CD4-positive, alpha-beta T cell (primary cell): ENCODE results near the gene WBP2NL. TPM values are rescaled to one million over a fixed set of nuclear protein-coding genes. Genes with fewer than 3 reads are reported as not detected.

Experiments
- ATAC-seq: fragments of 200-7000 bp; cut with Tn5 transposase; one replicate; pipeline ENCODE4 v1.10.0; 2022; ENCODE audit warnings: mild to moderate bottlenecking; ENCODE audit not compliant: poor library complexity
- CTCF ChIA-PET: fragments of 350-600 bp; sonication (Branson Sonifier 250); formaldehyde crosslinking; loops from one replicate; lab custom pipeline; 2021; ENCODE audit warnings: antibody characterized with exemption, inconsistent platforms; lab: Charles Lee
- POLR2A ChIA-PET: fragments of 350-600 bp; sonication (Branson Sonifier 250); formaldehyde crosslinking; loops from one replicate; lab custom pipeline; 2021; ENCODE audit warnings: antibody characterized with exemption, inconsistent platforms; lab: Charles Lee
- DNase-seq, 14 experiments: peaks; one replicate each; pipeline ENCODE4 v3.0.0-alpha.2; 2013 to 2020; ENCODE audit warnings: mixed read lengths in 2 of 14
- H3K27ac ChIP-seq, 2 donors: one replicate each; pipeline versions ENCODE4 v1.5.1 to v1.7.0; 2013; ENCODE audit warnings: low read length in 2 of 2, low read depth in 1 of 2, mild to moderate bottlenecking in 1 of 2
- H3K27me3 ChIP-seq, 2 experiments: 1 replicate in 1 of 2; 2 replicates in 1 of 2; pipeline versions ENCODE4 v1.6.1 to v1.7.0; 2013; ENCODE audit warnings: low read length in 2 of 2, control low read depth in 1 of 2, mild to moderate bottlenecking in 1 of 2, moderate library complexity in 1 of 2; ENCODE audit not compliant: insufficient read depth in 2 of 2, control insufficient read depth in 1 of 2
- H3K36me3 ChIP-seq: one replicate; pipeline ENCODE4 v1.6.1; 2013; ENCODE audit warnings: low read length, control low read depth; ENCODE audit not compliant: insufficient read depth
- H3K4me1 ChIP-seq: one replicate; pipeline ENCODE4 v1.6.1; 2013; ENCODE audit warnings: low read length, control low read depth; ENCODE audit not compliant: insufficient read depth
- H3K4me3 ChIP-seq: one replicate; pipeline ENCODE4 v1.5.1; 2013; ENCODE audit warnings: mild to moderate bottlenecking, low read length, moderate library complexity
- H3K9me3 ChIP-seq, 2 experiments: 1 replicate in 1 of 2; 2 replicates in 1 of 2; pipeline versions ENCODE4 v1.6.1 to v1.7.0; 2013; ENCODE audit warnings: low read length in 2 of 2, mild to moderate bottlenecking in 2 of 2, control low read depth in 1 of 2, moderate library complexity in 1 of 2; ENCODE audit not compliant: control insufficient read depth in 1 of 2, insufficient read depth in 1 of 2
- H3K27ac Mint-ChIP-seq: one replicate; pipeline ENCODE4 v1.8.0; 2020; ENCODE audit warnings: mixed read lengths
- H3K27me3 Mint-ChIP-seq: one replicate; pipeline ENCODE4 v1.8.0; 2021; ENCODE audit warnings: mixed read lengths
- H3K36me3 Mint-ChIP-seq: one replicate; pipeline ENCODE4 v1.8.0; 2021; ENCODE audit warnings: low read depth, mixed read lengths
- H3K4me1 Mint-ChIP-seq: one replicate; pipeline ENCODE4 v1.8.0; 2021; ENCODE audit warnings: low read depth, mixed read lengths
- H3K4me3 Mint-ChIP-seq: one replicate; pipeline ENCODE4 v1.8.0; 2020; ENCODE audit warnings: mild to moderate bottlenecking, mixed read lengths
- H3K9me3 Mint-ChIP-seq: one replicate; pipeline ENCODE4 v1.8.0; 2020; ENCODE audit warnings: mixed read lengths
- intact Hi-C, 2 experiments: fragments of 100-400 bp; cut with DNase I in 1 of 2; cut with micrococcal nuclease in 1 of 2; formaldehyde crosslinking; loops; one replicate each; pipeline versions ENCODE4 v1.15.1 to v1.9.0; 2023 to 2025; cut with DNase I, micrococcal nuclease
- total RNA-seq, 174 experiments: library from RNA in 2 of 174; stranded (reverse) in 2 of 174; gene quantifications; one replicate each; pipeline ENCODE4 v1.2.3 and lab custom pipeline; 2021 to 2026
- TF ChIP-seq, protein P1 (sequence below): fragments of 200-600 bp; IDR thresholded peaks from one replicate; pipeline ENCODE4 v1.8.0; 2022; ENCODE audit warnings: antibody characterized with exemption, mild to moderate bottlenecking

Gene WBP2NL
- total RNA-seq, 2 experiments from 2014 or later = 0.38 to 1.7 TPM

DNA sequence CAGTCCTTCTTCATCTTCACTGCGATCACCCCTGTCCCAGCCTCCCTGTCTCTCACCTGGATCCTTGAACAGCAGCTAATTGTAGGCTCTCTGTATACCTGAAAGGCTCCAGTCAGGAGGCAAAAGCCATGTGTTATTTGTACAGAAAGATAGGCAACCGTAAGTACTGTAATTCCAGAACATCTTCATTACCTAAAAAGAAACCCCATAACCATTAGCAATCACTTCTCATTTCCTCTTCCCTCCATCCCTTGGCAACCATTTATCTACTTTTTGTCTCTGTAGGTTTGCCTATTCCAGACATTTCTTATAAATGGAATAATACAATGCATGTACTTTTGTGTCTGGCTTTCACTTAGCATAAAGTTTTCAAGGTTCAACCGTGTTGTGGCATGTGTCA lies 54.2 kb downstream of the WBP2NL start:
- TF ChIP-seq, protein P1, sequence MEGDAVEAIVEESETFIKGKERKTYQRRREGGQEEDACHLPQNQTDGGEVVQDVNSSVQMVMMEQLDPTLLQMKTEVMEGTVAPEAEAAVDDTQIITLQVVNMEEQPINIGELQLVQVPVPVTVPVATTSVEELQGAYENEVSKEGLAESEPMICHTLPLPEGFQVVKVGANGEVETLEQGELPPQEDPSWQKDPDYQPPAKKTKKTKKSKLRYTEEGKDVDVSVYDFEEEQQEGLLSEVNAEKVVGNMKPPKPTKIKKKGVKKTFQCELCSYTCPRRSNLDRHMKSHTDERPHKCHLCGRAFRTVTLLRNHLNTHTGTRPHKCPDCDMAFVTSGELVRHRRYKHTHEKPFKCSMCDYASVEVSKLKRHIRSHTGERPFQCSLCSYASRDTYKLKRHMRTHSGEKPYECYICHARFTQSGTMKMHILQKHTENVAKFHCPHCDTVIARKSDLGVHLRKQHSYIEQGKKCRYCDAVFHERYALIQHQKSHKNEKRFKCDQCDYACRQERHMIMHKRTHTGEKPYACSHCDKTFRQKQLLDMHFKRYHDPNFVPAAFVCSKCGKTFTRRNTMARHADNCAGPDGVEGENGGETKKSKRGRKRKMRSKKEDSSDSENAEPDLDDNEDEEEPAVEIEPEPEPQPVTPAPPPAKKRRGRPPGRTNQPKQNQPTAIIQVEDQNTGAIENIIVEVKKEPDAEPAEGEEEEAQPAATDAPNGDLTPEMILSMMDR = no peak
- Mint-ChIP-seq H3K27ac (no peak overlapping the region), H3K4me1 (no peaks in the 10 kb centered on the region), H3K36me3 (peaks cover 8% of the 10 kb centered on the region), H3K27me3 (no peaks in the 10 kb centered on the region), H3K4me3 (no peak overlapping the region), H3K9me3 (peaks cover 8% of the 10 kb centered on the region)
- ATAC-seq (no peak), DNase-seq (no peak)
- CTCF ChIA-PET = interaction anchor here (0.6 kb wide), 1 partner anchor 158 kb away, joined by 4 read pairs; no protein-coding TSS in a partner anchor
- Histone ChIP-seq H3K27me3 (no peaks in the 10 kb centered on the region), H3K4me1 (no peaks in the 10 kb centered on the region), H3K9me3 (peaks cover 0 to 11% of the 10 kb centered on the region in 2 experiments), H3K4me3 (no peak overlapping the region), H3K27ac (no peak overlapping the region), H3K36me3 (no peaks in the 10 kb centered on the region)
- intact Hi-C loops = loop anchor here in 1 of 2 experiments (1.0 kb wide), 1 partner anchor 22 kb away; no protein-coding TSS in a partner anchor
- POLR2A ChIA-PET = no interaction called here

GRCh38 chr22:42056757-42057511 lies 58.3 kb downstream of the WBP2NL start:
- Histone ChIP-seq H3K4me1 (no peaks in the 10 kb centered on the region), H3K4me3 (no peak overlapping the region), H3K27me3 (no peaks in the 10 kb centered on the region), H3K27ac (no peak overlapping the region), H3K36me3 (peaks cover 30% of the 10 kb centered on the region), H3K9me3 (peaks cover 3 to 11% of the 10 kb centered on the region in 2 experiments)
- Mint-ChIP-seq H3K4me1 (no peaks in the 10 kb centered on the region), H3K27ac (no peak overlapping the region), H3K36me3 (peaks cover 40% of the 10 kb centered on the region), H3K4me3 (no peak overlapping the region), H3K27me3 (no peaks in the 10 kb centered on the region), H3K9me3 (peaks cover 8% of the 10 kb centered on the region)
- CTCF ChIA-PET = no interaction called here
- POLR2A ChIA-PET = interaction anchor here (0.6 to 1.7 kb wide), 2 partner anchors 23 to 93 kb away, joined by 3 to 5 read pairs; partner anchors contain the start of gene SMDT1
- ATAC-seq (no peak), DNase-seq (no peak)
- intact Hi-C loops = no loop called here
- TF ChIP-seq, protein P1 = no peak

GRCh38 chr22:42060489-42060888 lies 61.9 kb downstream of the WBP2NL start:
- CTCF ChIA-PET = no interaction called here
- H3K27me3 Mint-ChIP-seq = no peaks in the 10 kb centered on the region
- TF ChIP-seq, protein P1 = no peak
- intact Hi-C loops = no loop called here
- POLR2A ChIA-PET = no interaction called here
- no peak overlapping the region for H3K27ac Mint-ChIP-seq
- ATAC-seq (no peak), DNase-seq (no peak)
- H3K4me1 ChIP-seq = no peaks in the 10 kb centered on the region
- H3K4me3 ChIP-seq = no peak overlapping the region
- H3K27me3 ChIP-seq = no peaks in the 10 kb centered on the region
- peaks cover 66% of the 10 kb centered on the region for H3K36me3 Mint-ChIP-seq
- H3K9me3 Mint-ChIP-seq = peaks cover 8% of the 10 kb centered on the region
- no peaks in the 10 kb centered on the region for H3K4me1 Mint-ChIP-seq
- peaks cover 3 to 11% of the 10 kb centered on the region in 2 experiments for H3K9me3 ChIP-seq
- no peak overlapping the region for H3K4me3 Mint-ChIP-seq
- H3K36me3 ChIP-seq = peaks cover 43% of the 10 kb centered on the region
- no peak overlapping the region for H3K27ac ChIP-seq
